MCF 10A (cell line): ENCODE measurements around the gene ZC3H7A. TPM values are rescaled to one million over a fixed set of nuclear protein-coding genes. Genes with fewer than 3 reads are reported as not detected.

Source experiments
- BruUV-seq: library from RNA; stranded (reverse); fragments of 400-500 nt; replicated peaks from 2 replicates; lab custom pipeline; 2021; lab: Mats Ljungman, UMichigan
- CTCF ChIA-PET: fragments of 300-600 bp; sonication (Branson Sonifier 250); formaldehyde crosslinking; extraction: SDS; loops from one replicate; lab custom pipeline; 2021; ENCODE audit warnings: antibody characterized with exemption, inconsistent platforms; lab: Yijun Ruan, JAX
- POLR2A ChIA-PET: fragments of 300-600, 350-650 bp; sonication (Branson Sonifier 250); formaldehyde crosslinking; extraction: SDS; loops from one replicate; lab custom pipeline; 2020; ENCODE audit warnings: antibody characterized with exemption, inconsistent platforms; lab: Yijun Ruan, JAX
- DNase-seq: peaks from one replicate; pipeline ENCODE4 v3.0.0-alpha.2; 2018; ENCODE audit not compliant: unreplicated experiment
- H3K27ac Mint-ChIP-seq: one replicate; pipeline ENCODE4 v1.8.0; 2022; ENCODE audit warnings: mild to moderate bottlenecking, low read depth, mixed read lengths; ENCODE audit not compliant: unreplicated experiment
- H3K27me3 Mint-ChIP-seq: one replicate; pipeline ENCODE4 v1.8.0; 2022; ENCODE audit warnings: mixed read lengths; ENCODE audit not compliant: insufficient read depth, unreplicated experiment
- H3K36me3 Mint-ChIP-seq: one replicate; pipeline ENCODE4 v1.8.0; 2022; ENCODE audit warnings: mild to moderate bottlenecking, moderate library complexity, mixed read lengths; ENCODE audit not compliant: insufficient read depth, unreplicated experiment
- H3K4me1 Mint-ChIP-seq: one replicate; pipeline ENCODE4 v1.8.0; 2022; ENCODE audit warnings: mixed read lengths; ENCODE audit not compliant: insufficient read depth, unreplicated experiment
- H3K4me3 Mint-ChIP-seq: one replicate; pipeline ENCODE4 v1.8.0; 2022; ENCODE audit warnings: mild to moderate bottlenecking, moderate library complexity, mixed read lengths; ENCODE audit not compliant: unreplicated experiment
- H3K9me3 Mint-ChIP-seq: one replicate; pipeline ENCODE4 v1.8.0; 2022; ENCODE audit warnings: mixed read lengths; ENCODE audit not compliant: unreplicated experiment
- CTCF ChIP-seq: fragments of 200-600 bp; IDR thresholded peaks from one replicate; pipeline ENCODE4 v1.8.0; 2022; ENCODE audit warnings: antibody characterized with exemption, mild to moderate bottlenecking; ENCODE audit not compliant: unreplicated experiment
- intact Hi-C: fragments of 100-400 bp; cut with micrococcal nuclease; formaldehyde crosslinking; loops from 2 replicates; pipeline ENCODE4 v1.14.1; 2022
- total RNA-seq: library from RNA; stranded (reverse); gene quantifications from 2 replicates; pipeline ENCODE4 v1.2.3, GENCODE V29; 2022

The ZC3H7A gene
- total RNA-seq, 1 experiment from 2014 or later: 66.9 TPM

GRCh38 chr16:11799509-11800381 is 2.7 kb upstream of the ZC3H7A start:
- POLR2A ChIA-PET: interaction anchor here (0.6 to 4.8 kb wide), 4 partner anchors 18 to 77 kb away, joined by 3 to 115 read pairs (median 14); partner anchors contain the start of gene RSL1D1

DNA sequence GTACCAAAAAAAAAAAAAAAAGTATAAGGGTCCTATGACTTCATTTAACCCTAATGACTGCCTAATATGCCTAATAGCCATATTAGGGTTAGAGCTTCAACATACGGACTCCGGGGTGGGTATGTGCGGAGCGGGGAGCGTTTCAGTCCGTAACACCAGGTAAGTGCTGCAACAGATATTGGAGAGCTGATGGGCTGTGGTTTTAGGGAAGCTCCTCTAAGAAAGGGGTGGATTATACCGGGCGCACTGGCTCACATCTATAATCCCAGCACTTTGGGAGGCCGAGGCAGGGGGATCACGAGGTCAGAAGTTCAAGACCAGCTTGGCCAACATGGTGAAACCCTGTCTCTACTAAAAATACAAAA is 1.9 kb upstream of the ZC3H7A start:
- H3K4me3 Mint-ChIP-seq: peak overlapping the region; percentile 91
- no peak for TF ChIP-seq CTCF
- ChIA-PET CTCF (interaction anchor here (0.8 to 3.7 kb wide), 8 partner anchors 13 to 85 kb away, joined by 3 to 34 read pairs (median 8); partner anchors contain the start of gene TXNDC11), POLR2A (interaction anchor here (0.6 to 4.8 kb wide), 9 partner anchors 8 to 78 kb away, joined by 3 to 115 read pairs (median 13); partner anchors contain the start of genes RSL1D1 and TXNDC11)
- peaks cover 24% of the 10 kb centered on the region for H3K36me3 Mint-ChIP-seq
- H3K4me1 Mint-ChIP-seq: peaks cover 27% of the 10 kb centered on the region
- no TSS peak for BruUV-seq
- H3K9me3 Mint-ChIP-seq: no peaks in the 10 kb centered on the region
- H3K27ac Mint-ChIP-seq: peak overlapping the region; percentile 99
- H3K27me3 Mint-ChIP-seq: no peaks in the 10 kb centered on the region
- DNase-seq: no peak
- intact Hi-C loops: loop anchor here (5.0 kb wide), 1 partner anchor 57 kb away; the partner anchor contains the start of gene TXNDC11

More at GRCh38 chr16:11799509-11800381, 2.7 kb upstream of the ZC3H7A start:
- Mint-ChIP-seq H3K36me3 (peaks cover 20% of the 10 kb centered on the region), H3K27me3 (no peaks in the 10 kb centered on the region), H3K9me3 (no peaks in the 10 kb centered on the region), H3K4me3 (no peak overlapping the region), H3K4me1 (peaks cover 19% of the 10 kb centered on the region), H3K27ac (no peak overlapping the region)
- no peak for DNase-seq
- intact Hi-C loops: loop anchor here (5.0 kb wide), 1 partner anchor 57 kb away; the partner anchor contains the start of gene TXNDC11
- CTCF ChIA-PET: interaction anchor here (0.8 to 2.8 kb wide), 4 partner anchors 12 to 85 kb away, joined by 3 to 24 read pairs (median 9); partner anchors contain the start of gene TXNDC11
- no peak for TF ChIP-seq CTCF
- BruUV-seq: no TSS peak

GRCh38 chr16:11797957-11798299 is 870 bp upstream of the ZC3H7A start:
- BruUV-seq: no TSS peak
- peak overlapping the region; percentile 91 for H3K4me3 Mint-ChIP-seq
- peaks cover 24% of the 10 kb centered on the region for H3K36me3 Mint-ChIP-seq
- H3K27me3 Mint-ChIP-seq: no peaks in the 10 kb centered on the region
- TF ChIP-seq CTCF: no peak
- intact Hi-C loops: loop anchor here (5.0 kb wide), 1 partner anchor 56 kb away; the partner anchor contains the start of gene TXNDC11
- ChIA-PET POLR2A (interaction anchor here (0.5 to 4.8 kb wide), 30 partner anchors 8 to 263 kb away, joined by 3 to 115 read pairs (median 6); partner anchors contain the start of genes GSPT1, RSL1D1 and TXNDC11), CTCF (interaction anchor here (0.6 to 3.7 kb wide), 27 partner anchors 9 to 1298 kb away, joined by 3 to 34 read pairs (median 4); partner anchors contain the start of genes RSL1D1 and TXNDC11)
- peaks cover 32% of the 10 kb centered on the region for H3K4me1 Mint-ChIP-seq
- H3K27ac Mint-ChIP-seq: peak overlapping the region; percentile 99
- no peaks in the 10 kb centered on the region for H3K9me3 Mint-ChIP-seq
- no peak for DNase-seq
